HG03175 (cell line): ENCODE results near the gene HMCES.
"Not testable (repeated sequence)": the region's sequence is repeated elsewhere in the genome, so short reads cannot be mapped to it uniquely, and the experiment has no call there.

ENCODE experiments used
- ATAC-seq: cut with Tn5 transposase; IDR thresholded peaks from one replicate; pipeline ENCODE4 v1.9.1; 2021; ENCODE audit warnings: mild to moderate bottlenecking, moderate library complexity; ENCODE audit not compliant: unreplicated experiment

The HMCES gene

GRCh38 chr3:129317014-129317771 is 38.5 kb downstream of the HMCES start:
- no peak for ATAC-seq

GRCh38 chr3:129317848-129318247 is 39.2 kb downstream of the HMCES start:
- no peak for ATAC-seq

- ATAC-seq: no peak
Measured at GRCh38 chr3:129318921-129319320, 40.3 kb downstream of the HMCES start.

GRCh38 chr3:129320261-129320660 is 41.6 kb downstream of the HMCES start:
- no peak for ATAC-seq

- no peak for ATAC-seq
Measured at GRCh38 chr3:129320825-129321487, 42.3 kb downstream of the HMCES start.

GRCh38 chr3:129321887-129322286 is 43.2 kb downstream of the HMCES start:
- ATAC-seq: no peak

GRCh38 chr3:129323651-129324294 is 45.1 kb downstream of the HMCES start:
- ATAC-seq: no peak

- ATAC-seq: no peak
Measured at GRCh38 chr3:129324855-129325254, 46.2 kb downstream of the HMCES start.

- ATAC-seq: no peak
Measured at GRCh38 chr3:129325383-129325782, 46.7 kb downstream of the HMCES start.

- ATAC-seq: no peak
Measured at GRCh38 chr3:129326138-129326537, 47.5 kb downstream of the HMCES start.

GRCh38 chr3:129326595-129326994 is 47.9 kb downstream of the HMCES start:
- ATAC-seq: no peak

GRCh38 chr3:129327510-129327909 is 48.8 kb downstream of the HMCES start:
- ATAC-seq: no peak

- no peak for ATAC-seq
Measured at GRCh38 chr3:129329858-129330257, 51.2 kb downstream of the HMCES start.

GRCh38 chr3:129330409-129330808 is 51.7 kb downstream of the HMCES start:
- no peak for ATAC-seq

- ATAC-seq: no peak
Measured at GRCh38 chr3:129333891-129334290, 55.2 kb downstream of the HMCES start.

GRCh38 chr3:129336093-129336706 is 57.5 kb downstream of the HMCES start:
- ATAC-seq: no peak

- ATAC-seq: not testable (repeated sequence)
Measured at GRCh38 chr3:129337719-129338118, 59.0 kb downstream of the HMCES start.

- not testable (repeated sequence) for ATAC-seq
Measured at GRCh38 chr3:129339186-129339585, 60.5 kb downstream of the HMCES start.

GRCh38 chr3:129339833-129340232 is 61.2 kb downstream of the HMCES start:
- not testable (repeated sequence) for ATAC-seq

- ATAC-seq: no peak
Measured at GRCh38 chr3:129341331-129342141, 62.9 kb downstream of the HMCES start.
